Esophagus (tissue), 2 donors: ENCODE results near the gene FAM184B. TPM values are rescaled to one million over a fixed set of nuclear protein-coding genes. Genes with fewer than 3 reads are reported as not detected.

ENCODE experiments used
- H3K27ac ChIP-seq, 2 donors: one replicate each; pipeline ENCODE4 v1.5.1; 2013; ENCODE audit warnings: low read depth in 2 of 2, mild to moderate bottlenecking in 2 of 2, inconsistent platforms in 1 of 2, low read length in 1 of 2, moderate library complexity in 1 of 2
- H3K27me3 ChIP-seq, 2 donors: one replicate each; pipeline ENCODE4 v1.6.1; 2013; ENCODE audit warnings: low read length in 2 of 2, control low read depth in 1 of 2, mild to moderate bottlenecking in 1 of 2; ENCODE audit not compliant: insufficient read depth in 2 of 2, control insufficient read depth in 1 of 2
- H3K36me3 ChIP-seq, 2 donors: one replicate each; pipeline ENCODE4 v1.6.1; 2013; ENCODE audit warnings: low read length in 1 of 2; ENCODE audit not compliant: control insufficient read depth in 2 of 2, insufficient read depth in 2 of 2
- H3K4me1 ChIP-seq, 2 donors: one replicate each; pipeline ENCODE4 v1.6.1; 2013; ENCODE audit warnings: low read length in 1 of 2; ENCODE audit not compliant: control insufficient read depth in 2 of 2, insufficient read depth in 2 of 2
- H3K4me3 ChIP-seq, 2 donors: one replicate each; pipeline ENCODE4 v1.5.1; 2013; ENCODE audit warnings: low read length in 2 of 2, mild to moderate bottlenecking in 2 of 2, low read depth in 1 of 2, moderate library complexity in 1 of 2
- H3K9me3 ChIP-seq, 2 donors: one replicate each; pipeline ENCODE4 v1.6.1; 2013; ENCODE audit warnings: mild to moderate bottlenecking in 2 of 2, low read depth in 1 of 2, low read length in 1 of 2, moderate library complexity in 1 of 2; ENCODE audit not compliant: control insufficient read depth in 2 of 2, insufficient read depth in 1 of 2
- WGBS, 2 donors: extraction: QIAGEN DNeasy Blood & Tissue Kit; methylation state at CpG; one replicate each; pipeline ENCODE4 v1.1.7; 2013; 5-methylcytosine and 5-hydroxymethylcytosine counted together
- polyA plus RNA-seq, 2 donors: library from polyadenylated mRNA; stranded (reverse); fragments of 200-250 nt; gene quantifications; one replicate each; pipeline ENCODE4 v1.2.3, GENCODE V29; 2013
- donor health status: healthy with polysubstance abuse.
- donor health status: Bipolar disorder and iron deficiency.

Gene FAM184B
- polyA plus RNA-seq: under 1 TPM; 0.07 to 0.14 TPM

- H3K4me1 ChIP-seq: peaks cover 7 to 14% of the 10 kb centered on the region in 2 donors
- peaks cover 0 to 4% of the 10 kb centered on the region in 2 donors for H3K27me3 ChIP-seq
- peak within 1 kb of the TSS; percentile 46 to 48 for H3K4me3 ChIP-seq
- WGBS, 2 donors: 7 to 8% methylated on average over 75 to 82 of the region's 82 CpGs
- H3K36me3 ChIP-seq: no peaks in the 10 kb centered on the region
- H3K9me3 ChIP-seq: no peaks in the 10 kb centered on the region
- no peak within 1 kb of the TSS for H3K27ac ChIP-seq
Measured at GRCh38 chr4:17781300-17782287, at the start of gene FAM184B. Gene FAM184B (minus strand): TSS chr4:17781621. CDS start chr4:17781299, 322 bp downstream.

- Histone ChIP-seq H3K9me3 (no peaks in the 10 kb centered on the region), H3K27ac (no peak overlapping the region), H3K4me3 (no peak overlapping the region), H3K27me3 (no peaks in the 10 kb centered on the region), H3K4me1 (no peaks in the 10 kb centered on the region), H3K36me3 (no peaks in the 10 kb centered on the region)
- 79 to 81% methylated on average over 1 of the region's 1 CpG for WGBS, 2 donors
Measured at GRCh38 chr4:17823871-17824669, 42.6 kb upstream of the FAM184B start.

GRCh38 chr4:17817027-17817426, 35.6 kb upstream of the FAM184B start:
- no peaks in the 10 kb centered on the region for H3K4me1 ChIP-seq
- 51 to 54% methylated on average over 5 of the region's 5 CpGs for WGBS, 2 donors
- no peak overlapping the region for H3K4me3 ChIP-seq
- H3K9me3 ChIP-seq: no peaks in the 10 kb centered on the region
- no peak overlapping the region for H3K27ac ChIP-seq
- H3K36me3 ChIP-seq: no peaks in the 10 kb centered on the region
- H3K27me3 ChIP-seq: no peaks in the 10 kb centered on the region

- no peaks in the 10 kb centered on the region for H3K9me3 ChIP-seq
- no peaks in the 10 kb centered on the region for H3K27me3 ChIP-seq
- WGBS, 2 donors: 96% methylated on average over 12 of the region's 12 CpGs
- peaks cover 0 to 3% of the 10 kb centered on the region in 2 donors for H3K4me1 ChIP-seq
- no peak overlapping the region for H3K27ac ChIP-seq
- H3K36me3 ChIP-seq: no peaks in the 10 kb centered on the region
- no peak overlapping the region for H3K4me3 ChIP-seq
Measured at GRCh38 chr4:17816142-17816541, 34.7 kb upstream of the FAM184B start.

GRCh38 chr4:17814140-17814539, 32.7 kb upstream of the FAM184B start:
- no peaks in the 10 kb centered on the region for H3K9me3 ChIP-seq
- no peaks in the 10 kb centered on the region for H3K27me3 ChIP-seq
- no peak overlapping the region for H3K4me3 ChIP-seq
- no peak overlapping the region for H3K27ac ChIP-seq
- WGBS, 2 donors: 71 to 79% methylated on average over 3 of the region's 3 CpGs
- peaks cover 0 to 4% of the 10 kb centered on the region in 2 donors for H3K4me1 ChIP-seq
- H3K36me3 ChIP-seq: no peaks in the 10 kb centered on the region

- no peak overlapping the region for H3K27ac ChIP-seq
- peaks cover 0 to 4% of the 10 kb centered on the region in 2 donors for H3K4me1 ChIP-seq
- WGBS, 2 donors: 65 to 66% methylated on average over 3 of the region's 3 CpGs
- H3K36me3 ChIP-seq: no peaks in the 10 kb centered on the region
- H3K9me3 ChIP-seq: no peaks in the 10 kb centered on the region
- no peak overlapping the region for H3K4me3 ChIP-seq
- H3K27me3 ChIP-seq: no peaks in the 10 kb centered on the region
Measured at GRCh38 chr4:17812801-17813200, 31.4 kb upstream of the FAM184B start.

- Histone ChIP-seq H3K9me3 (no peaks in the 10 kb centered on the region), H3K27me3 (no peaks in the 10 kb centered on the region), H3K4me3 (peak overlapping the region in 1 of 2 donors; percentile 76), H3K36me3 (no peaks in the 10 kb centered on the region), H3K4me1 (peaks cover 2 to 4% of the 10 kb centered on the region in 2 donors), H3K27ac (no peak overlapping the region)
- 10 to 11% methylated on average over 3 of the region's 3 CpGs for WGBS, 2 donors
Measured at GRCh38 chr4:17812125-17812524, 30.7 kb upstream of the FAM184B start.

- Histone ChIP-seq H3K27ac (peak overlapping the region; percentile 59 to 62), H3K4me1 (peaks cover 2 to 4% of the 10 kb centered on the region in 2 donors), H3K9me3 (no peaks in the 10 kb centered on the region), H3K27me3 (no peaks in the 10 kb centered on the region), H3K4me3 (peak overlapping the region; percentile 72 to 76), H3K36me3 (no peaks in the 10 kb centered on the region)
- WGBS, 2 donors: 1% methylated on average over 44 to 48 of the region's 48 CpGs
Measured at GRCh38 chr4:17811078-17811603, 29.7 kb upstream of the FAM184B start.
